Measurements from ENCODE around the gene SNAPC5.

Gene SNAPC5

DNA sequence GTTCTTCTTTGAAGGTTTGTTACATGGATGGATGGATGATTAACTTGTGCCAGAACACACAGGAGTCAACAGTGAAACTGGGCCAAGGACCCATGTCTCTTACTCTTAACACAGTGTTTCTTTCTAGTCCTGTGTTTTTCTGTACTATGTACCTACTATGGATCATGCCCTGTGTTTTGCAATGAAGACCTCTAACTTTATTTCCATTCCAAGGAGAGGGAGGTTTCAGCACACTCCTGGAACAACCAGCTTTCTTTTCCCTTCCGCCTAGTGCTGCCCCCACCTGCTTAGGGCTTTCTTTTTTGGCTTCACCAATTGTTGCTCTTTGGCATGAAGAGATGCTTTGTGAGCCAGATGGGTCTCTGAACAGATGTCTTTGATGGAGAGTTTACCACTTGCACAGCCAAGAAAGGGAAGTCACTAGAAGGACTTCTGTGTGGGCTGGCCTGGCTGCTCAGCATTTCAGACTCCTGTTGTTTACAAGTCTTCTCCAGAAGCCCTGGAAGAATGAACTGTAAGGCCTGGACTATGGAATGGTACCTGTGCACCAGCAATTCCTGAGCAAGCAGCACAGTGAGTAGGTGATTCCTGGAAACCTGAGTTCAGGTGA lies 44.5 kb downstream of the SNAPC5 start:
- no peak for DNase-seq

DNA sequence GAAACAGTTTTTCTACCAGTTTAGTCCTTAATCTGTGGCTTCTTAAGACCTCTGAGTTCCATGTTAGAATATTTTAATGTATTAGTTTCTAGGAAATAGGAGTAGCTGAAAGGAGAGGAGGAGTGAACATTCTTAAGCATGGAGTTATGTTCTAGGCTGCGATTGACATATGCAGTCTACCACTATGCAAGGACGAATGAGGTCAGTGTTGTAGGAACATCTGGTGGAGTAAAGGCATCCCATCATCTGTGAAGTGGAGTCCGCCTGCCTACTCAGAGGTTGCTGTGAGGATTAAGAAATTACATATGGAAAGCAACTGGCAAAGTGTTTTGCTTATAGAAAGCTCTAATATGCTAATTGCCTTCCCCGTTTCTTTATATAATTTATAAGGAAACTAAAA lies 45.1 kb downstream of the SNAPC5 start:
- no peak for DNase-seq

Measured in stimulated activated CD4-positive, alpha-beta T cell treated with anti-CD3 and anti-CD28 coated beads, Interleukin-4, amount 100 ng/mL, for 24 hours (primary cell).